Stimulated activated CD4-positive, alpha-beta T cell treated with anti-CD3 and anti-CD28 coated beads, Interleukin-15, amount 100 ng/mL, for 1 hour (primary cell): Measurements from ENCODE around the gene CNTN4.
"Not testable (repeated sequence)": the region's sequence is repeated elsewhere in the genome, so short reads cannot be mapped to it uniquely, and the experiment has no call there.

Experiments used
- DNase-seq, 2 donors: peaks; one replicate each; pipeline ENCODE4 v3.0.0-alpha.2; 2020; ENCODE audit warnings: low read depth in 1 of 2, low spot score in 1 of 2

The CNTN4 gene

GRCh38 chr3:2945121-2945520 lies 846.5 kb downstream of the CNTN4 start:
- no peak for DNase-seq

- no peak for DNase-seq
Measured at GRCh38 chr3:2947536-2947935, 848.9 kb downstream of the CNTN4 start.

GRCh38 chr3:2948882-2949281 lies 850.2 kb downstream of the CNTN4 start:
- no peak for DNase-seq

- DNase-seq: no peak
Measured at GRCh38 chr3:2950159-2950558, 851.5 kb downstream of the CNTN4 start.

GRCh38 chr3:2957115-2957514 lies 858.4 kb downstream of the CNTN4 start:
- DNase-seq: no peak

GRCh38 chr3:2958551-2958950 lies 859.9 kb downstream of the CNTN4 start:
- DNase-seq: no peak

GRCh38 chr3:2961576-2961975 lies 862.9 kb downstream of the CNTN4 start:
- no peak for DNase-seq

GRCh38 chr3:2967871-2968270 lies 869.2 kb downstream of the CNTN4 start:
- DNase-seq: no peak

GRCh38 chr3:2968475-2968874 lies 869.8 kb downstream of the CNTN4 start:
- DNase-seq: no peak

- no peak for DNase-seq
Measured at GRCh38 chr3:2976212-2976611, 877.5 kb downstream of the CNTN4 start.

GRCh38 chr3:2976796-2977195 lies 878.1 kb downstream of the CNTN4 start:
- DNase-seq: no peak

- no peak for DNase-seq
Measured at GRCh38 chr3:2978977-2979732, 880.5 kb downstream of the CNTN4 start.

- no peak for DNase-seq
Measured at GRCh38 chr3:2984005-2984830, 885.6 kb downstream of the CNTN4 start.

GRCh38 chr3:2984831-2985220 lies 886.2 kb downstream of the CNTN4 start:
- DNase-seq: no peak

- no peak for DNase-seq
Measured at GRCh38 chr3:2985479-2985878, 886.8 kb downstream of the CNTN4 start.

- DNase-seq: no peak
Measured at GRCh38 chr3:2992534-2992933, 893.9 kb downstream of the CNTN4 start.

GRCh38 chr3:2993130-2993529 lies 894.5 kb downstream of the CNTN4 start:
- not testable (repeated sequence) for DNase-seq

GRCh38 chr3:2993736-2994135 lies 895.1 kb downstream of the CNTN4 start:
- no peak for DNase-seq

- no peak for DNase-seq
Measured at GRCh38 chr3:2995195-2995594, 896.5 kb downstream of the CNTN4 start.

- DNase-seq: no peak
Measured at GRCh38 chr3:3005146-3005744, 906.6 kb downstream of the CNTN4 start.

- DNase-seq: no peak
Measured at GRCh38 chr3:3013317-3014052, 914.8 kb downstream of the CNTN4 start.
